CD4-positive, alpha-beta T cell treated with Interleukin-15 for 1 hour (primary cell): Measurements from ENCODE around the gene GDPD1.
"Not testable (repeated sequence)": the region's sequence is repeated elsewhere in the genome, so short reads cannot be mapped to it uniquely, and the experiment has no call there.

Experiments used
- DNase-seq: peaks from one replicate; pipeline ENCODE4 v3.0.0-alpha.2; 2020

The GDPD1 gene

GRCh38 chr17:59257101-59257500 is 36.8 kb downstream of the GDPD1 start:
- DNase-seq: no peak

- no peak for DNase-seq
Observed at GRCh38 chr17:59260722-59261121, 40.4 kb downstream of the GDPD1 start.

GRCh38 chr17:59266745-59267144 is 46.4 kb downstream of the GDPD1 start:
- no peak for DNase-seq

- no peak for DNase-seq
Observed at GRCh38 chr17:59267776-59268175, 47.5 kb downstream of the GDPD1 start.

GRCh38 chr17:59275618-59276017 is 55.3 kb downstream of the GDPD1 start:
- DNase-seq: no peak

- DNase-seq: no peak
Observed at GRCh38 chr17:59277031-59277430, 56.7 kb downstream of the GDPD1 start.

DNA sequence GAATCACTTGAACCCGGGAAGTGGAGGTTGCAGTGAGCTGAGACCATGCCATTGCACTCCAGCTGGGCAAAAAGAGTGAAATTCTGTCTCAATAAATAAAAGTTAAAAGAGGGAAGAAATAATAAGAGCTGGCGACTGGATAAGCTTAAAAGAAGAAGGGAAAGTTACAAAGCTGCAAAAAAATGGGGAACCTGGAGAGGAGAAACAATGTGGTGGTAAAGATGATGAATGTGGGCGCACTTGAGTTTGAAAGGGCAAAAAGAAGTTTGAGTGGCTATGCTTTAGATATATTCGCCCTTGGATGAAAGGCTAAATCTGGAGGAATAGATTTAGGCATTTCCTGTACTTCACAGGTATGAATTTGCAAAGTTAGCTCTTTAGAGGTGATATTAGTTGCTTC is 58.1 kb downstream of the GDPD1 start:
- no peak for DNase-seq

- DNase-seq: no peak
Observed at GRCh38 chr17:59284317-59284716, 64.0 kb downstream of the GDPD1 start.

DNA sequence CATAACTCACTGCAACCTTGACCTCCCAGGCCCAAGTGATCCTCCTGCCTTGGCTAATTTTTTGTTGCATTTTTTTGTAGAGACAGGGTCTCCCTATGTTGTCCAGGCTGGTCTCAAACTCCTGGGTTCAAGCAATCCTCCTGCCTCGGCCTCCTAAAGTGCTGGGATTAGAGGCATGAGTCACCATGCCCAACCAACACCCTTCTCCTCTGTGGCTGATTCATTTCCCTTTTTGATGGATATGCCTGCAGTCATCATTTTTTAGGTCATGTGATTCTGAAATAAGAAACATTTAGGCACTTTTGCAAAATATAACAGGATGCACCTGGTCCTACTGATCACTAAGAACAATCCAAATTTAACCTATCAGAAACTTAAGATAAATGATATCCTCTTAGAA is 67.1 kb downstream of the GDPD1 start:
- peak; percentile 31 for DNase-seq

DNA sequence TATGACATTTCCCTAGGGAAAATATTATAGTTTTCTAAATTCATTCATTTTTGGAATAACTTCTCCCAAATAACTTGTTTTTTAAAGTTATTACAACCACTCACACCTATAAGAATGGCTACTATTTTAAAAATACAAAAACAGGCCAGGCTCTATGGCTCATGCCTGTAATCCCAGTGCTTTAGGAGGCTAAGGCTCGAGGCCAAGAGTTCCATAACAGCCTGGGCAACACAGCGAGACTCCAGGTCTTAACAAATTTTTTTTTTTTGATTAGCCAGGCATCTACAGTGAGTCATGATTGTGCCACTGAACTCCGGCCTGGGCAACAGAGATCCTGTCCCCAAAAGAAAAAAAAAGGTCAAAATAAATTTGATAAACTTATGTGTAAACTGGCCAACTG is 67.6 kb downstream of the GDPD1 start:
- DNase-seq: no peak

- no peak for DNase-seq
Observed at GRCh38 chr17:59289981-59290301, 69.6 kb downstream of the GDPD1 start.

GRCh38 chr17:59290302-59290998 is 70.1 kb downstream of the GDPD1 start:
- DNase-seq: not testable (repeated sequence)

GRCh38 chr17:59292174-59292523 is 71.8 kb downstream of the GDPD1 start:
- DNase-seq: no peak

- no peak for DNase-seq
Observed at GRCh38 chr17:59296190-59296589, 75.9 kb downstream of the GDPD1 start.

- DNase-seq: no peak
Observed at GRCh38 chr17:59298521-59298920, 78.2 kb downstream of the GDPD1 start.

GRCh38 chr17:59299400-59300092 is 79.2 kb downstream of the GDPD1 start:
- no peak for DNase-seq

- DNase-seq: no peak
Observed at GRCh38 chr17:59300941-59301340, 80.6 kb downstream of the GDPD1 start.

- no peak for DNase-seq
Observed at GRCh38 chr17:59304811-59305210, 84.5 kb downstream of the GDPD1 start.

DNA sequence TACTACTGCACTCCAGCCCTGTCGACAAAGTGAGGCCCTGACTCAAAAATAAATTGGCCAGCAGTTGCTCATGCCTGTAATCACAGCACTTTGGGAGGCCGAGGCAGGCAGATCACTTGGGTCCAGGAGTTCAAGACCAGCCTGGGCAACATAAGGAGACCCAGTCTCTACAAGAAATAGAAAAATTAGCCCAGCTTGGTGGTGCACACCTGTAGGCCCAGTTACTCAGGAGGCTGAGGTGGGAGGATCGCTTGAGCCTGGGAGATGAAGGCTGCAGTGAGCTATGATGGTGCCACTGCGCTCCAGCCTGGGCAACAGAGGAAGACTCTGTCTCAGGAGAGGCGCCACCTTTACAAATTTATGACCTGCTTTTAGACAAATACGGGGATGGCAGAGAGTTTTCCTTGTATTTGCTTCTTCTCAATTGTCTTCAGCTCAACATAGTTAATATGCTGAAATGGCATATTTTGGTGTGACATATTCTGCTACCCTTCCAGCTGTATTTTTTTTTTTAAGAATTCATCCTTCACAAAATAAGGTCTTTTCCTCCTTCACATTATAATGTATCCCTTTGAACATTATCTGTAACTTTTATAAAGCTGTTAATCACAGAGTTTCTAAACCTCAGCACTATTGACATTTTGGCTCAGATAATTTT is 90.1 kb downstream of the GDPD1 start:
- DNase-seq: no peak

GRCh38 chr17:59311051-59311468 is 90.7 kb downstream of the GDPD1 start:
- DNase-seq: peak; percentile 35

DNA sequence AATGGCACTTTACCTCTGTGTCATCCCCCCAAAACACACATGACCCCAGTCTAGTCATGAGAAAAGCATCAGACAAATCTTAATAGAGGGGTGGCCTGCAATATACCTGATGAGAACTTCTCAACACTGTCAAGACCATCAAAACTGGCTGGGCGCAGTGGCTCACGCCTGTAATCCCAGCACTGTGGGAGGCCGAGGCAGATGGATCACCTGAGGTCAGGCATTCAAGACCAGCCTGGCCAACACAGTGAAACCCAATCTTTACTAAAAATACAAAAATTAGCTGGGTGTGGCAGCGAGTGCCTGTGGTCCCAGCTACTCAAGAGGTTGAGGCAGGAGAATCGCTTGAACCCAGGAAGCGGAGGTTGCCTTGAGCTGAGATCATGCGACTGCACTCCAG is 91.2 kb downstream of the GDPD1 start:
- DNase-seq: not testable (repeated sequence)

DNA sequence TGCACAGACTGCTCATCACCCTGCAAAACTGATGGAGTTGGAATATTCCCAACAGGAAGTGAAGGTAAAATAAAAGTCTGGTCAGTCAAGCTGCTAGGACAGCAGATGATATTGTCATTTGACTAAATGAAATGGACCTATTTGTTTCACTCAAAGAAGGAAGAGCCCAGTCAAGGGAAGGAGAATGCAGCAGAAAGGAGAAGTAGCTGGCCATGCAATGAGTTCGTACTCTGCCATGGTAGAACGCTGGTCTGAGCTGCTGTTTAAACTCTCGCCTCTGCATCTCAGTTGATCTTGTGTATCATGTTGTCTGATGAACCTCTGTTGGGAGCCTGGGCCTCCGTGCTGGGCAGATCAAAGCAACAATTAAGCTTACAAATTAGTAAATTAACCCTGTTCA is 95.6 kb downstream of the GDPD1 start:
- DNase-seq: no peak
